WTC11 (cell line): ENCODE results near the gene GLYR1. TPM values are rescaled to one million over a fixed set of nuclear protein-coding genes. Genes with fewer than 3 reads are reported as not detected.

Source experiments
- ATAC-seq: fragments of 200-7000 bp; cut with Tn5 transposase; 2 replicates; pipeline ENCODE4 v1.10.0; 2021; ENCODE audit warnings: mild to moderate bottlenecking, moderate library complexity
- CTCF ChIA-PET: fragments of 300-600 bp; sonication (Branson Sonifier 250); formaldehyde crosslinking; loops from one replicate; lab custom pipeline; 2021; ENCODE audit warnings: antibody characterized with exemption; lab: Charles Lee
- POLR2A ChIA-PET: fragments of 350-600 bp; sonication (Branson Sonifier 250); formaldehyde crosslinking; loops from one replicate; lab custom pipeline; 2021; ENCODE audit warnings: antibody characterized with exemption; lab: Charles Lee
- DNase-seq: peaks from one replicate; pipeline ENCODE4 v3.0.0; 2021; ENCODE audit warnings: low spot score
- H3K27ac Mint-ChIP-seq: 2 replicates; pipeline ENCODE4 v1.8.0; 2021; ENCODE audit warnings: mixed read lengths
- H3K27me3 Mint-ChIP-seq: 2 replicates; pipeline ENCODE4 v1.8.0; 2021; ENCODE audit warnings: low read depth, mild to moderate bottlenecking, moderate library complexity, mixed read lengths
- H3K36me3 Mint-ChIP-seq: 2 replicates; pipeline ENCODE4 v1.8.0; 2021; ENCODE audit warnings: mixed read lengths
- H3K4me1 Mint-ChIP-seq: 2 replicates; pipeline ENCODE4 v1.8.0; 2022; ENCODE audit warnings: mixed read lengths
- H3K4me3 Mint-ChIP-seq: 2 replicates; pipeline ENCODE4 v1.8.0; 2021; ENCODE audit warnings: mild to moderate bottlenecking, moderate library complexity, mixed read lengths
- H3K9me3 Mint-ChIP-seq: 2 replicates; pipeline ENCODE4 v1.8.0; 2021; ENCODE audit warnings: mixed read lengths
- CBFB ChIP-seq: sonication (generic); formaldehyde crosslinking; IDR thresholded peaks from 2 replicates; pipeline ENCODE4 v1.8.1; 2022; ENCODE audit warnings: mild to moderate bottlenecking, low read depth, missing genetic modification reagents
- EMX1 ChIP-seq: fragments of 250-450 bp; sonication (Bioruptor Pico); IDR thresholded peaks from 2 replicates; pipeline ENCODE4 v1.8.0; 2021; ENCODE audit warnings: mild to moderate bottlenecking
- ESRRA ChIP-seq: sonication (generic); formaldehyde crosslinking; IDR thresholded peaks from 2 replicates; pipeline ENCODE4 v1.8.1; 2022; ENCODE audit warnings: mild to moderate bottlenecking, missing genetic modification reagents, borderline replicate concordance
- FOXP1 ChIP-seq: sonication (generic); formaldehyde crosslinking; IDR thresholded peaks from 2 replicates; pipeline ENCODE4 v1.8.0; 2022; ENCODE audit warnings: missing genetic modification reagents, mild to moderate bottlenecking, moderate library complexity, borderline replicate concordance
- MXD4 ChIP-seq: fragments of 250-450 bp; sonication (Bioruptor Pico); IDR thresholded peaks from 2 replicates; pipeline ENCODE4 v1.8.0; 2021; ENCODE audit warnings: mild to moderate bottlenecking, moderate library complexity, borderline replicate concordance
- NFE2L1 ChIP-seq: sonication (generic); formaldehyde crosslinking; IDR thresholded peaks from 2 replicates; pipeline ENCODE4 v1.8.1; 2023; ENCODE audit warnings: missing genetic modification reagents
- NFYB ChIP-seq: sonication (generic); formaldehyde crosslinking; conservative IDR thresholded peaks from 2 replicates; pipeline ENCODE4 v1.8.0; 2022; ENCODE audit warnings: low read depth, missing genetic modification reagents
- NR1H2 ChIP-seq: sonication (generic); formaldehyde crosslinking; IDR thresholded peaks from 2 replicates; pipeline ENCODE4 v1.9.0; 2021; ENCODE audit warnings: mild to moderate bottlenecking, moderate library complexity, missing genetic modification reagents
- RELA ChIP-seq: sonication (generic); formaldehyde crosslinking; IDR thresholded peaks from 2 replicates; pipeline ENCODE4 v1.8.1; 2022; ENCODE audit warnings: missing genetic modification reagents, mild to moderate bottlenecking, borderline replicate concordance
- ZNF138 ChIP-seq: sonication (generic); formaldehyde crosslinking; conservative IDR thresholded peaks from 2 replicates; pipeline ENCODE4 v1.8.1; 2022; ENCODE audit warnings: mild to moderate bottlenecking, moderate library complexity, missing genetic modification reagents
- ZNF263 ChIP-seq: sonication (generic); formaldehyde crosslinking; IDR thresholded peaks from 2 replicates; pipeline ENCODE4 v1.8.1; 2022; ENCODE audit warnings: low read depth, mild to moderate bottlenecking, moderate library complexity, missing genetic modification reagents
- total RNA-seq: library from RNA; stranded (reverse); gene quantifications from 3 replicates; pipeline ENCODE4 v1.2.3, GENCODE V29; 2021
- TF ChIP-seq, protein P1 (sequence below): fragments of 250-450 bp; sonication (Bioruptor Pico); IDR thresholded peaks from 2 replicates; pipeline ENCODE4 v1.9.0; 2021; ENCODE audit warnings: moderate library complexity, mild to moderate bottlenecking, inconsistent platforms, borderline replicate concordance
- TF ChIP-seq, protein P2 (sequence below): sonication (generic); formaldehyde crosslinking; IDR thresholded peaks from 2 replicates; pipeline ENCODE4 v1.8.0; 2023; ENCODE audit warnings: mild to moderate bottlenecking, missing genetic modification reagents
- TF ChIP-seq, protein P3 (sequence below): sonication (generic); formaldehyde crosslinking; IDR thresholded peaks from 2 replicates; pipeline ENCODE4 v1.8.0; 2022; ENCODE audit warnings: missing genetic modification reagents
- TF ChIP-seq, protein P4 (sequence below): sonication (generic); formaldehyde crosslinking; IDR thresholded peaks from 2 replicates; pipeline ENCODE4 v1.8.1; 2022; ENCODE audit warnings: low read depth, mild to moderate bottlenecking, moderate library complexity, missing genetic modification reagents, borderline replicate concordance
- TF ChIP-seq, protein P5 (sequence below): fragments of 250-450 bp; sonication (Bioruptor Pico); conservative IDR thresholded peaks from 2 replicates; pipeline ENCODE4 v1.9.0; 2021; ENCODE audit warnings: mild to moderate bottlenecking

The GLYR1 gene
- total RNA-seq, 1 experiment from 2014 or later, result 103 TPM

DNA sequence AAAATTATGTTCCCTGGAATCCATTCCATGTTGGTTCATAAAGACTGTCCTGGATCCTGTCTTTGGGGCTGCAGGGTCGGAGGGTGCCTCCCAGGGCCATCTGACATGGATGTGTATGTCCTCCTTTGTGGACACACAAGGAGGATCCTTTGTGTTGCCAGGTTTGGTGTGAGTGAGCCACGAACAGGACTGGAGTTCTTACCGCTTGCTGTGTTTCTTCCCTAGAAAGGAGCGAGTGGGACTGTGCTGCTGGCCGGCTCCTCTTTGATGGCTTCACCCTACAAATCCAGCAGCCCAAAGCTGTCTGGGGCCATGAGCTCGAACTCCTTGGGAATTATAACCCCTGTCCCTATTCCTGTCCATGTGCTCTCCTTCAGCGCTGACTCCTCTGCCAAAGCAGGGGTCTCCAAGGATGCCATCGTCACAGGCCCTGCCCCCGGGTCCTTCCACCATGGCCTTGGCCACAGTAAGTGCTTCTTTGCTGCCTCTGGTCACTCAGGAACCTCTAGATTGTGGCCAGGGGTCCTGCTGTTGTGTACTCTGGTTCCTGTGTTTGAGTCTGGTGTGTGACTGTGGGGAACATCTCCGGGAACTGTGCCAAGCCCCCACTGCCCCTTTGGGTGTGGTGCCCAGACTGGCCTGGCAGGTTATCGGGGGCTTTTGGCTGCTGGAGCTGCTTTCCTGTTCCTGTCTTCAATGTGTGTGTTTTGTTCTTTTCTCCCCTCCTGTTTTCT lies 29.7 kb upstream of the GLYR1 start:
- Mint-ChIP-seq H3K27ac (no peak overlapping the region; the same call in 1 of the 2 replicates), H3K4me1 (no peaks in the 10 kb centered on the region), H3K9me3 (no peaks in the 10 kb centered on the region), H3K4me3 (no peak overlapping the region), H3K27me3 (no peaks in the 10 kb centered on the region), H3K36me3 (peaks cover 59% of the 10 kb centered on the region)
- TF ChIP-seq ZNF263 (CRISPR knock-in tag), result no peak
- TF ChIP-seq, protein P1, sequence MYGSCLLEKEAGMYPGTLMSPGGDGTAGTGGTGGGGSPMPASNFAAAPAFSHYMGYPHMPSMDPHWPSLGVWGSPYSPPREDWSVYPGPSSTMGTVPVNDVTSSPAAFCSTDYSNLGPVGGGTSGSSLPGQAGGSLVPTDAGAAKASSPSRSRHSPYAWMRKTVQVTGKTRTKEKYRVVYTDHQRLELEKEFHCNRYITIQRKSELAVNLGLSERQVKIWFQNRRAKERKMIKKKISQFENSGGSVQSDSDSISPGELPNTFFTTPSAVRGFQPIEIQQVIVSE (CRISPR knock-in tag), result no peak
- no peak for TF ChIP-seq ESRRA
- no peak for TF ChIP-seq EMX1 (CRISPR knock-in tag)
- TF ChIP-seq CBFB, result no peak
- TF ChIP-seq, protein P2, sequence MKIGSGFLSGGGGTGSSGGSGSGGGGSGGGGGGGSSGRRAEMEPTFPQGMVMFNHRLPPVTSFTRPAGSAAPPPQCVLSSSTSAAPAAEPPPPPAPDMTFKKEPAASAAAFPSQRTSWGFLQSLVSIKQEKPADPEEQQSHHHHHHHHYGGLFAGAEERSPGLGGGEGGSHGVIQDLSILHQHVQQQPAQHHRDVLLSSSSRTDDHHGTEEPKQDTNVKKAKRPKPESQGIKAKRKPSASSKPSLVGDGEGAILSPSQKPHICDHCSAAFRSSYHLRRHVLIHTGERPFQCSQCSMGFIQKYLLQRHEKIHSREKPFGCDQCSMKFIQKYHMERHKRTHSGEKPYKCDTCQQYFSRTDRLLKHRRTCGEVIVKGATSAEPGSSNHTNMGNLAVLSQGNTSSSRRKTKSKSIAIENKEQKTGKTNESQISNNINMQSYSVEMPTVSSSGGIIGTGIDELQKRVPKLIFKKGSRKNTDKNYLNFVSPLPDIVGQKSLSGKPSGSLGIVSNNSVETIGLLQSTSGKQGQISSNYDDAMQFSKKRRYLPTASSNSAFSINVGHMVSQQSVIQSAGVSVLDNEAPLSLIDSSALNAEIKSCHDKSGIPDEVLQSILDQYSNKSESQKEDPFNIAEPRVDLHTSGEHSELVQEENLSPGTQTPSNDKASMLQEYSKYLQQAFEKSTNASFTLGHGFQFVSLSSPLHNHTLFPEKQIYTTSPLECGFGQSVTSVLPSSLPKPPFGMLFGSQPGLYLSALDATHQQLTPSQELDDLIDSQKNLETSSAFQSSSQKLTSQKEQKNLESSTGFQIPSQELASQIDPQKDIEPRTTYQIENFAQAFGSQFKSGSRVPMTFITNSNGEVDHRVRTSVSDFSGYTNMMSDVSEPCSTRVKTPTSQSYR (CRISPR knock-in tag), result no peak
- TF ChIP-seq ZNF138 (CRISPR knock-in tag), result no peak
- TF ChIP-seq MXD4, result no peak
- no peak for TF ChIP-seq RELA (CRISPR knock-in tag)
- no peak for TF ChIP-seq NFE2L1
- TF ChIP-seq NFYB (CRISPR knock-in tag), result no peak
- ChIA-PET POLR2A (no interaction called here), CTCF (no interaction called here)
- ATAC-seq (no peak), DNase-seq (no peak)

DNA sequence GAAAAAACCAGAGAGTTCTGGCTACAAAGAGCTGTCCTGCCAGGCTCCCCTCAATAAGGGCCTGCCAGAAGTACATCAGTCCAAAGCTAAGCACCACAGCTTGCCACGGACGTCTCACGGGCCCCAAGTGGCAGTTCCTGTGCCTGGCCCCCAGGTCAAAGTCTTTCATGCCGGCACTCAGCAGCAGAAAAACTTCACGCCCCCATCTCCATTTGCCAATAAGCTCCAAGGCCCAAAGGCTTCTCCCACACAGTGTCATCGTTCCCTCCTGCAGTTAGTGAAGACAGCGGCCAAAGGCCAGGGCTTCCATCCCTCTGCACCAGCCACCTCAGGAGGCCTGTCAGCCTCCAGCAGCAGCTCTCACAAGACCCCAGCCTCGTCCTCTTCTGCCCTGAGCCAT lies 27.6 kb upstream of the GLYR1 start:
- Mint-ChIP-seq H3K4me1 (no peaks in the 10 kb centered on the region), H3K4me3 (no peak overlapping the region), H3K9me3 (no peaks in the 10 kb centered on the region), H3K36me3 (peaks cover 65% of the 10 kb centered on the region), H3K27me3 (no peaks in the 10 kb centered on the region), H3K27ac (no peak overlapping the region)
- TF ChIP-seq FOXP1 (no peak), NR1H2 (CRISPR knock-in tag) (no peak), ZNF263 (CRISPR knock-in tag) (no peak), NFYB (CRISPR knock-in tag) (no peak), MXD4 (no peak)
- TF ChIP-seq, protein P3, sequence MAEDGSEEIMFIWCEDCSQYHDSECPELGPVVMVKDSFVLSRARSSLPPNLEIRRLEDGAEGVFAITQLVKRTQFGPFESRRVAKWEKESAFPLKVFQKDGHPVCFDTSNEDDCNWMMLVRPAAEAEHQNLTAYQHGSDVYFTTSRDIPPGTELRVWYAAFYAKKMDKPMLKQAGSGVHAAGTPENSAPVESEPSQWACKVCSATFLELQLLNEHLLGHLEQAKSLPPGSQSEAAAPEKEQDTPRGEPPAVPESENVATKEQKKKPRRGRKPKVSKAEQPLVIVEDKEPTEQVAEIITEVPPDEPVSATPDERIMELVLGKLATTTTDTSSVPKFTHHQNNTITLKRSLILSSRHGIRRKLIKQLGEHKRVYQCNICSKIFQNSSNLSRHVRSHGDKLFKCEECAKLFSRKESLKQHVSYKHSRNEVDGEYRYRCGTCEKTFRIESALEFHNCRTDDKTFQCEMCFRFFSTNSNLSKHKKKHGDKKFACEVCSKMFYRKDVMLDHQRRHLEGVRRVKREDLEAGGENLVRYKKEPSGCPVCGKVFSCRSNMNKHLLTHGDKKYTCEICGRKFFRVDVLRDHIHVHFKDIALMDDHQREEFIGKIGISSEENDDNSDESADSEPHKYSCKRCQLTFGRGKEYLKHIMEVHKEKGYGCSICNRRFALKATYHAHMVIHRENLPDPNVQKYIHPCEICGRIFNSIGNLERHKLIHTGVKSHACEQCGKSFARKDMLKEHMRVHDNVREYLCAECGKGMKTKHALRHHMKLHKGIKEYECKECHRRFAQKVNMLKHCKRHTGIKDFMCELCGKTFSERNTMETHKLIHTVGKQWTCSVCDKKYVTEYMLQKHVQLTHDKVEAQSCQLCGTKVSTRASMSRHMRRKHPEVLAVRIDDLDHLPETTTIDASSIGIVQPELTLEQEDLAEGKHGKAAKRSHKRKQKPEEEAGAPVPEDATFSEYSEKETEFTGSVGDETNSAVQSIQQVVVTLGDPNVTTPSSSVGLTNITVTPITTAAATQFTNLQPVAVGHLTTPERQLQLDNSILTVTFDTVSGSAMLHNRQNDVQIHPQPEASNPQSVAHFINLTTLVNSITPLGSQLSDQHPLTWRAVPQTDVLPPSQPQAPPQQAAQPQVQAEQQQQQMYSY (CRISPR knock-in tag), result no peak
- TF ChIP-seq, protein P4, sequence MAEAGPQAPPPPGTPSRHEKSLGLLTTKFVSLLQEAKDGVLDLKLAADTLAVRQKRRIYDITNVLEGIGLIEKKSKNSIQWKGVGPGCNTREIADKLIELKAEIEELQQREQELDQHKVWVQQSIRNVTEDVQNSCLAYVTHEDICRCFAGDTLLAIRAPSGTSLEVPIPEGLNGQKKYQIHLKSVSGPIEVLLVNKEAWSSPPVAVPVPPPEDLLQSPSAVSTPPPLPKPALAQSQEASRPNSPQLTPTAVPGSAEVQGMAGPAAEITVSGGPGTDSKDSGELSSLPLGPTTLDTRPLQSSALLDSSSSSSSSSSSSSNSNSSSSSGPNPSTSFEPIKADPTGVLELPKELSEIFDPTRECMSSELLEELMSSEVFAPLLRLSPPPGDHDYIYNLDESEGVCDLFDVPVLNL (CRISPR knock-in tag), result no peak
- TF ChIP-seq, protein P5, sequence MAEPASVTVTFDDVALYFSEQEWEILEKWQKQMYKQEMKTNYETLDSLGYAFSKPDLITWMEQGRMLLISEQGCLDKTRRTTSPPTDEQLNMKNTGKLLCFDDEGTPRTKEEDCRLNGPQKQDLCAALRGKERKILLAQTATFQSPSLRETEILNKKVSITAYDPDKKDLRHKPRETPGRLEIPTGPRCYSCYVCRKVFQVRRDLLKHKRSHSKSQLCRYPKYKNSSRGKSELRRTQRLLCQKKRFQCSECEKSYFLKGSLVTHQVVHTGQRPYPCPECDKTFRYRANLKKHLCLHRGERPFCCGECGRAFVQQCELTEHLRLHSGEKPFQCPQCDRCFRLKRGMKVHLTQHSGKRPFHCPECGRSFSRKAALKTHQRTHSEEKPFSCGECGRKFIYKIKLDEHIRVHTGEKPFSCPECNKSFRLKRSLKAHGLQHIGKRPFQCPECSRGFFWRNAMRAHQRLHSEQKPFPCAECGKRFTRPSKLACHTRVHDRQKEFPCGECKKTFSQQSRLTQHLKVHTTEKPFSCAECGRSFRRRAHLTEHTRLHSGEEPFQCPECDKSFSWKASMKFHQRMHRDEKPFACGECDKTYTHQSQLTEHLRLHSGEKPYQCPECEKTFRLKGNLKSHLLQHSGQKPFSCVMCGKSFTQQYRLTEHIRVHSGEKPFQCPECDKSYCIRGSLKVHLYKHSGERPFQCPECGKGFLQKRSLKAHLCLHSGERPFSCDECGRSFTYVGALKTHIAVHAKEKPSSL (CRISPR knock-in tag), result no peak
- ATAC-seq (no peak), DNase-seq (no peak)
- ChIA-PET POLR2A (no interaction called here), CTCF (no interaction called here)
